Measurements from ENCODE around the gene WDR33.

DNA sequence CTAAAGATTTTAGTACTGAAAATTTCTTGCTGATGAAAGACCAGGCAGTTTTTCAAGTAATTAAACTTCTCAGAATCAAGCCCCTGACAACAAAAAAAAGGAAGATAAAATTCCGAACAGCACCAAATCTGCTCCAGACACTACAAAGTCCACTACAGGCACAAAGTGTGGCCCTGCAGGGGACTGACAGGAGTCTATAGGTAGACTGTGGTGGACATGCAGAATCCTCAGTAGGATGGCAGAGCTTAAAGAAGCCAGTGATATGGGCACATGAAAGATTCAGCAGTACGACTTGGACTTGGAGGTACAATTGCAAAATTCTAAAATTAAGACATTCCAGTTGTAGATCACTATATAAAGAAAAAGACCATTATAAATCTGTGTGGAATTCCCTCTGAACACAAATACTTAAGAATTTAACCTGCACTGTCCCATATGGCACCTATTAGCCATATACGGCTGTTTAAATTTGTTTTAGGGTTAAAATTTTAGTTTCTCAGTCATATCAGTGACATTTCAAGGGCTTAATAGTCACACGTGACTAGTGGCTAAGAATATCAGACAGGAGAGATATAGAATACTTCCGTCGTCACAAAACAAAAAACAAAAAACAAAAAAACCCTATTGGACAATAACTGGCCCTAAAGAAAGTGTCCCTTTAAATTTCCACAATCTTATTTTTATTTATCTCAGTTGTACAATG, 77.7 kb downstream of the WDR33 start:
- TF ChIP-seq, protein P1, sequence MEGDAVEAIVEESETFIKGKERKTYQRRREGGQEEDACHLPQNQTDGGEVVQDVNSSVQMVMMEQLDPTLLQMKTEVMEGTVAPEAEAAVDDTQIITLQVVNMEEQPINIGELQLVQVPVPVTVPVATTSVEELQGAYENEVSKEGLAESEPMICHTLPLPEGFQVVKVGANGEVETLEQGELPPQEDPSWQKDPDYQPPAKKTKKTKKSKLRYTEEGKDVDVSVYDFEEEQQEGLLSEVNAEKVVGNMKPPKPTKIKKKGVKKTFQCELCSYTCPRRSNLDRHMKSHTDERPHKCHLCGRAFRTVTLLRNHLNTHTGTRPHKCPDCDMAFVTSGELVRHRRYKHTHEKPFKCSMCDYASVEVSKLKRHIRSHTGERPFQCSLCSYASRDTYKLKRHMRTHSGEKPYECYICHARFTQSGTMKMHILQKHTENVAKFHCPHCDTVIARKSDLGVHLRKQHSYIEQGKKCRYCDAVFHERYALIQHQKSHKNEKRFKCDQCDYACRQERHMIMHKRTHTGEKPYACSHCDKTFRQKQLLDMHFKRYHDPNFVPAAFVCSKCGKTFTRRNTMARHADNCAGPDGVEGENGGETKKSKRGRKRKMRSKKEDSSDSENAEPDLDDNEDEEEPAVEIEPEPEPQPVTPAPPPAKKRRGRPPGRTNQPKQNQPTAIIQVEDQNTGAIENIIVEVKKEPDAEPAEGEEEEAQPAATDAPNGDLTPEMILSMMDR (IDR thresholded peaks at IDR 0.05), result no peak
- TF ChIP-seq POLR2A (IDR thresholded peaks at IDR 0.05) (no peak), POLR2AphosphoS5 (IDR thresholded peaks at IDR 0.05) (no peak)

Data from breast epithelium (tissue), 3 donors.